HG03159 (cell line): Measurements from ENCODE around the gene GPR137.

Experiments
- ATAC-seq: cut with Tn5 transposase; IDR thresholded peaks from one replicate; pipeline ENCODE4 v1.9.1; 2021; ENCODE audit warnings: mild to moderate bottlenecking, moderate library complexity; ENCODE audit not compliant: unreplicated experiment

Gene GPR137

GRCh38 chr11:64337538-64338249 lies 52.0 kb downstream of the GPR137 start:
- ATAC-seq = no peak

- ATAC-seq = no peak
These were observed 53.1 kb downstream of the GPR137 start for GRCh38 chr11:64338716-64339115.
